SK-N-SH (cell line): ENCODE results near the gene PRKRIP1.

Experiments
- CTCF ChIP-seq: fragments of 200-600 bp; sonication (generic); IDR thresholded peaks from 2 replicates; pipeline ENCODE4 v1.6.1; 2017; ENCODE audit warnings: antibody characterized with exemption, mild to moderate bottlenecking, moderate library complexity
- EZH2phosphoT487 ChIP-seq: fragments of 200-600 bp; sonication (generic); IDR thresholded peaks from 2 replicates; pipeline ENCODE4 v1.6.1; 2017; ENCODE audit warnings: low read depth, mixed run types, mild to moderate bottlenecking, antibody characterized with exemption, moderate library complexity, borderline replicate concordance
- GABPA ChIP-seq: IDR thresholded peaks from 2 replicates; pipeline ENCODE4 v1.4.0; 2012; ENCODE audit warnings: low read depth, mild to moderate bottlenecking
- MAX ChIP-seq: IDR thresholded peaks from 2 replicates; pipeline ENCODE4 v1.4.0; 2012; ENCODE audit warnings: low read depth
- POLR2AphosphoS5 ChIP-seq: IDR thresholded peaks from 2 replicates; pipeline ENCODE4 v1.6.1; 2012; ENCODE audit warnings: low read depth, low read length
- RAD21 ChIP-seq: IDR thresholded peaks from 2 replicates; pipeline ENCODE4 v1.6.1; 2012; ENCODE audit warnings: mild to moderate bottlenecking, low read length
- USF1 ChIP-seq: IDR thresholded peaks from 2 replicates; pipeline ENCODE4 v1.4.0; 2012; ENCODE audit warnings: low read depth, borderline replicate concordance

- no peak for TF ChIP-seq USF1
- no peak for TF ChIP-seq CTCF
- no peak for TF ChIP-seq EZH2phosphoT487
- TF ChIP-seq MAX: no peak
- no peak for TF ChIP-seq POLR2AphosphoS5
- no peak for TF ChIP-seq RAD21
- TF ChIP-seq GABPA: no peak
These were observed 49.0 kb downstream of the PRKRIP1 start for GRCh38 chr7:102444961-102445673.
